22Rv1 (cell line): ENCODE measurements around the gene PLEKHG1.

ENCODE experiments used
- CTCF ChIP-seq: fragments of 450-650 bp; IDR thresholded peaks from 2 replicates; pipeline ENCODE4 v1.5.1; 2017; ENCODE audit warnings: mild to moderate bottlenecking
- ZFX ChIP-seq: fragments of 450-650 bp; IDR thresholded peaks from 2 replicates; pipeline ENCODE4 v1.6.1; 2017; ENCODE audit warnings: antibody characterized with exemption, borderline replicate concordance

- TF ChIP-seq CTCF (no peak), ZFX (no peak)
These were observed 46.5 kb downstream of the PLEKHG1 start for GRCh38 chr6:150646228-150646627.
